GM19023 (cell line): ENCODE measurements around the gene ANKRD28.
"Not testable (repeated sequence)": the region's sequence is repeated elsewhere in the genome, so short reads cannot be mapped to it uniquely, and the experiment has no call there.

ENCODE experiments used
- ATAC-seq: cut with Tn5 transposase; IDR thresholded peaks from one replicate; pipeline ENCODE4 v1.9.1; 2021; ENCODE audit warnings: mild to moderate bottlenecking, moderate library complexity; ENCODE audit not compliant: unreplicated experiment

The ANKRD28 gene

DNA sequence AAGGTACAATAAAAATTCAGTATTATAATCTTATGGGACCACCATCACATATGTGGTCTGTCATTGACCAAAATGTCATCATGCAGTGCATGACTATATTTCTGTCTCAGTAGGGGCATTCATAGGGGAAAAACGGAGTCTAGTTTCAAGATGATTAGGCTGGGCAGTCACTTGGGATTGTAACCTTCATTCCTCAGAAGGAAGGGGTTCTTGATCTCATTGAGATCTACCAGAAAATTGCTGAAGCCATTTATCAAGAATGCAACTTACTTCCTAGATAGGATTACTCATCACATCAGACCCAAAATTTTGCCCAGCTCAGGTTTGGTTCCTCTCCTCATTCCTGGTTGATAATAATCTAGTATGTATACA is 158.9 kb downstream of the ANKRD28 start:
- no peak for ATAC-seq

DNA sequence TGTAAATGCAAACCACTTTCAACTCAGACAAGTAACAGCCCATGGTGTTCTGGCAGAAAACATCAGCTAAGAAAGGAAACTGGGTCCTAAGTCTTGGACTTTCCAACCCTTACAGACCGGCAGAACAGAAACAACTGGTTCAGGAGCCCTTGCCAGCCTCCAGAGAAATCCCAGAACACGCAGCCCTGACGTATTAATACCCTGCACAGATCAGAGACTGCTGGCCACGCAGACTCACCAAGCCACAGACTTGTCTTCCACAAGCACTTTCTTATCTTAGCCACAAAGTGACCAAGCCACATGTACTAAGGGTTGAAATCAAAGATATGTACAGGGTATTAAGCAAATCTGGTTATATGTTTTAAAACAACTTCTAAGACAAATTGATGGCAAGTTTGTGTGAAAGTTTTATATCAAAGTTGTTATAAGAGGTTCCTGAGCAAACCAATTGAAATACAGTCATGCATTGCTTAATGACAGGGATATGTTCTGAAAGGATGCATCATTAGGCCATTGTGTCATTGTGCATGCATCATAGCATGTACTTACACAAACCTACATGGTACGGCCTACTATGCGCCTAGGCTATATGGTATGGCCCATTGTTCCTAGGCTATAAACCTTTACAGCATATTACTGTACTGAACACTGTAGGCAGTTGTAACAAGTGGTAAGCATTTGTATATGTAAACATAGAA is 159.4 kb downstream of the ANKRD28 start:
- no peak for ATAC-seq

DNA sequence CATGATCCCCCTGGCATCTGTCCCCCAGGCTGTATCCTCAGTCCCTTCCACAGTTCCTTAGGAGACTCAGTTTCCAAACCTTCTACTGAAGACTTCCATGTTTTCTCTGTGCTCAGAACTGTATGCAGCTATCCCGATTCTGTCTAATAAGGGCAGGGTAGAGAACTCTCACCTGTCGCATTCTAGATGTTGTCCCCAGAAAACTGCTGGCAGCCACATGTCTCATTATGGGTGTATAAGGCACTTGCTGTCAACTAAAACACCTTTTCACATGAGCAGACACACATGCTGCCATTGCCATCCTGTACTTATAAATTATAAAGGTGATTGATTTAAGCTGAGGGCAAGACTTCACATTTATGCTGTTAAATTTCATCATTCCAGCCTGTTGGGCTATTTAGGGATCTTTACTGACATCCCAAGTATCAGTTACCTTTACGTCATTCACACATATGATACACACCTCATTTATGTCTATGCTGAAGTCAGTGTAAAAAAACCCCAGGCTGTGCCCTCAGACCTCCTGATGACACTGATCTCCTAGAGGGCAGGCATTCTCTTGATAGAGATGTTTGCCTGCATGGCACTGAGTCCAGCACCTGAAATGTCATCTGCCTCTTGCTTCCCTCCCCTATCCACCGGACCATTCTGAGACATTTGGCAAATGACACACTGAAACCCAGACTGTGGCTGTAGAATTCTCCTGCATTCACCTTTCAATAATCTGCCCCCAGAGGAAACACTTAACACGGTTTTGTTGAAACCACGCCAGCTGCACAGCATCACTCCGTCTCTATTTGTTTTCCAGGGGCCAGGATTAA is 160.4 kb downstream of the ANKRD28 start:
- no peak for ATAC-seq

DNA sequence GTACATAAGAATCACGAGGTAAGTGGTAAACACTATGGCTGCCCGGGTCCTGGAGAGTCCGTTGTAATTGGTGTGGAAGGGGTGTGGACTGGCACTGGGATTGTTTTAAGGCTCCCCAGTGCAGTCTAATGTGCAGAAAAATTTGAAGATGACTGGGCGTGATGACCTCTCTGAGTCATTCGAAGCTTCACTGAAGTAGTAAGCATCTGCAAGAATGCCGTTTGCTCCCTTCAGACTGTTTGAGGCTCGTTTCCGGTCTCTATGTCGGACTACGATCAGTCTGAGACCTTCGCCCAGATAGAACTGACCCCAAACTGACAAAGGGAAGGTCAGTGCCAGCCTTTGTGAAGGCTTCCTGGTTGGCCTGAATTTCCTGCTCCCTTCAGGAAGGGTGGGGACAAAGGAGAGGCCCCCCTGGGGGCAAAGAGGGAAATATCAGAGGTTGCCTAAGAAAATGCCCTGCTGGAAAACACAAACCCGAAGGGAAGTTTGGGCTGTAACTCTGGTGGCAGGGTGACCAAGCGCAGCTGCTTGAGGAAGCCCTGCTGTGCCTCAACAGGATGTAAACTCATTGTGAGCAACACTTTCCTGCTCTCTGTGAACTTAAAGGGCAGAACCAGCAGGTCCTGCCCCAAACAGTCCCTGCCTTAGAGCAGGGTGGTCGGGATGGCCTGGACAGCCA is 161.6 kb downstream of the ANKRD28 start:
- peak; percentile 55 for ATAC-seq

DNA sequence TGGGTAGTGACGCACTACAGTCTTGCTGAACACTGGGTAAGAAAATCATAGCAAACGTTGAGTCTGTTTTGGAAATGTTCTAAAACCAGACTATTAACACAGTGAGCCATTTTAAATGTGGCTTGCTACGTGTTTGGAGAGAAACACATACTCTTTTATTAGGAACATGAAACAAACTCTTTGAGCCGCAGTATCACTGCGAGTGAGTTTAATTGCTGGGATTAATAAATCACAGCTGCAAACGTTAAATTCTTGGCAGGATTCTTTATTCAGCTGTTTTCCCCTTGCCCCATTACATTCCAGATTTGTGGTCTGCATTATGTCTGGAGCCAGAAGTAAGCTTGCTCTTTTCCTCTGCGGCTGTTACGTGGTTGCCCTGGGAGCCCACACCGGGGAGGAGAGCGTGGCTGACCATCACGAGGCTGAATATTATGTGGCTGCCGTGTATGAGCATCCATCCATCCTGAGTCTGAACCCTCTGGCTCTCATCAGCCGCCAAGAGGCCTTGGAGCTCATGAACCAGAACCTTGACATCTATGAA is 162.6 kb downstream of the ANKRD28 start:
- no peak for ATAC-seq

DNA sequence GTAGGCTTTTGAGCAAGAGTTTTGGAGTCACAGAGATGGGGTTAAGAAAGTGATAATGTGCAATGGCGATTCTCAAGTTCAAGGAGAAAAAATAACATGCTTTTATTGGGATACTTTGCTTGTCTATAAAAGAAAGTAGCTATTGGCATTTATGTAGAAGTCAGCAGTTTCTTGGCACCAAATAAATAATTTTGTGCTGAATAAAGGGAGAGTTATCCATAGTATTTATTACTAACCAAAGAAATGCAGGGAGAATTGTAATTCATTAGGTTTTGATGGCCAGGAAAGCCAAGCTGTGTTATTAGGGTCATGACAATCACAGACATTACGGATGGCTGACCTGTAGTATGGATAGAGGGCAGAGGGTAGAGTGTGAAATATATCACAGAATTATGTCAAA is 163.1 kb downstream of the ANKRD28 start:
- ATAC-seq = no peak

DNA sequence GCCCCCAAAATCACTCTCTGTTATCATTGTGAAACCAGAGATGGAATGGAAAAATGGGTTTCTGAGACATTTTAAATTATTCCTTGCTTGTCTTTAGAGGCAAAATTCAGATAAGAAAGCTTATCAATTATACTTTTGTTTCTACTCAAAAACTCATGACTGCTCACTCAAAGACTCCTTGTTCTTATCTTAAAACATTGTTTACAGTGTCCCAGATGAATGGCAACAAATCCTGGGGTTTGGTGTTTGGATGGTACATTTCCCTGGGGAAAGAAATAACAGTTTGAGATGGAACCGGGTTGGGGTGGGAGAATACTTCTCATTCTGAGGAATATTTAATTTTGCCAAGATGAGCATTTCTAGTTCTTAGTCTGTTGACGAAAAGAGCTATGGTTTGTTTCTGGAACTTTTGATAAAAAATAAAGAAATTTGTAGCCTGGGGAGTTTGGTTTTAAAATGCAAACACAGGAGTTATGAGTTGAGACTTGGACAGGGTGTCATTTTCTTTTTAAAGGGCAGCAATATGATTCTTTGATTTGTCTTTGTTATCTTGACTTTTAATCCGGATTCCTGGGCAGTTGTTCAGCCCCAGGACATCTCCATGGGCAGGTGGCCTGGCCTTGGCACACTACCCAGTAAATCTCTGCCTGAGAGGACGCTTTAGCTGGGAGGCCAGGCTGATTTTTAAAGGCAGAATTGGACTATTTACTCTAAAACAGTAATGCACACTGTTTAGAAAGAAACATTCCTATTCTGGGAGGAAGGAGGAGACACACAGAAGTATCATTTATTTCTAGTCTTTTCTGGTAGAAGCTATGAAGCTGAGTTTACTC is 163.8 kb downstream of the ANKRD28 start:
- no peak for ATAC-seq

DNA sequence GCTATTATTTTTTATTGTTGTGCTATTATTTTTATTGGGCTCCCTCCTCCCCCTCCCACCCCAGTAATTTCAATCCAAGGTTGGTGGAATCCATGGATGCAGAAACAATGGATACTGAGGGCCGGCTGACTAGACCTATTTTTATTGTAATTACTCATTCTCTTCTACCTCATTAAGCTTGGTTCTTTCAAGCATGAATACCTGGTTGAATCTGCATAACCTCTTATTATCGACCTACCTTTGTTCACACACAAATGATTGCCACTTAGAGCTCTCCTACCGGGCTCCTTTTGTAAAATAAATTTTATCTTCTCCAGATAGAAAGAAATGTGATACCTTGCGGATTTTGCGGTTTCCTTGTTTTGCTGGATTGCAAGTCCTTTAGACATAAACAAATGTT is 164.6 kb downstream of the ANKRD28 start:
- ATAC-seq = no peak

DNA sequence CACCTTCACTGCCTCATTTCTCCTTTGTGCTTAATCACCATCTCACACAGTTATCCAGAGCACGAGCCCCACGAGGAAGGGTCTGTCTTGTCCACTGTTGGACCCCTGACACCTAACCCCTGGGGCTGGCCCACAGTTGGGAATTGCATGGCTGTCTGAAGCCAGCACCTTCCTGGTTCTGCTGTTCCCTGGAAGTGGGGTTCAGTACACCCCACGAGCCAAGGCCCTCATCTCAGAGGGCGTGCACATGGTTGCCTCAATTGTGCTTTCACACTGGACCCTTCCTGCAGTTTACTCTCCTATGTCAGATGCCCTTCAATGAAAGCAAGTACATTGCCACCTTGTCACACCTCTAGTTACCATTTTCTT is 165.6 kb downstream of the ANKRD28 start:
- ATAC-seq = no peak

DNA sequence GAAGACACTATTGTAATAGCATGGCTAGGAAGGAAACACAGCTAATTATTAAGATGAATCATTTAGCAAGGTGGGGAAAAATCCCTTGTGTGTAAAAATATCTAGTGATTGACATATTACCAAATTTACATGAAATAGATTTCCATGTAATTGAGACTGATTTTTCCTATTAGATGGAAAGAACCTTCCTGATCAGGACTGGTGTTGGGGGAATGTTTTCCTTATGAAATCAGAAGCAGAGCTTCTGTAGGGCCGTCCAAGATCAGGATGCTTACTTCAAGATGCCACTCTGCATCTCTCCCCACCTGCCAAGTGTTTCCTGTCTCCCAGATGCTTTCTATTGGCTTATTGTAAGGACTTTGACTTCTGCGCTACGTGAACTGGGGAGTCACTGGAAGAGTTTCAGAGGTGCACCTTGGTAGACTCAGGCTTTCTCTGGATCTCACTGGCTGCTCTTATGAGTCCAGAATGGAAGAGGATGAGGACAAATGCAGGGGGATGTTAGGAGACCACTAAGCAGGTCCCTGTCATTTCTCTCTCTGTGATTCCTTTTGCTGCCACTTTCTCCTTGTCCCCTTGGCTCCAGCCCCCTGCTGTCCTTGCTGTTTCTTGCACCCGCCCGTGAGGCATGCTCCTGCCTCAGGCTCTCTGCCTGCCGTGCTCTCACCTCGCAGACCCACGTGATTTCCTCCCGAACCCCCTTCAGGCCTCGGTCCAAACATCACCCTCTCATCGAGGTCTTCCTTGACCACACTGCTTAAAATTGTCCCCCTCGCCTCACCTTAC is 166.2 kb downstream of the ANKRD28 start:
- ATAC-seq = no peak

DNA sequence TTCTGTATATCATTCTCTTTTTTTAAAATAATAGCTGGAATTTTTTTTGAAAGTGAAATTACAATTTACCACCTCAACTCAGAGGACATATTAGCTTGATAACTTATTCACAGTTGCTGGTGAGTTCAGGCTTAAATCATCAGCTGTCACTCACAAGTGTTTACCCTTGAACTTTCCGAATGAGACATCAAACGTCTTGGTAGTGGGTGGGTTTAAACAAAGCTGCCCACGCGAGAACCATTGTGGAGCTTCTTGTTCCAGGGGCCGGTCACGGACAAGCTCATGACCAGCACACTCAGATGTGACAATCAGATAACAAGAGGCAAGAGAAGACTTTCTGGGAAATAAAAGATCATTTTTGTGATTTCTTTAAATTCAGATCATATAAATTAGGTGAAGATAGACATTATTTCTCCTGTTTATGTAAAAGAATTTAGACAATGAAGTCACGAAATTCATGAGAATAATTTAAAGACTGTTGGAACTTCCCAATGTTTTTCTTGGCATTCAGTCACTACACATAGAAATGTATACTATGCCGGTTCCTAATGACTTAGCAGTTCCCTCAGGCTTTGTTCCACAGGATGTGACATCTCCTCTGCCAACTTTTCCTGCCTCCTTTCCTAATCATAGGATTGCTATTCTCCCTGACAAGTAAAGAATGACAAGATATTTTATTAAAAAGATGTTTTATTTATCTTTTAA is 167.0 kb downstream of the ANKRD28 start:
- ATAC-seq = peak; percentile 63

DNA sequence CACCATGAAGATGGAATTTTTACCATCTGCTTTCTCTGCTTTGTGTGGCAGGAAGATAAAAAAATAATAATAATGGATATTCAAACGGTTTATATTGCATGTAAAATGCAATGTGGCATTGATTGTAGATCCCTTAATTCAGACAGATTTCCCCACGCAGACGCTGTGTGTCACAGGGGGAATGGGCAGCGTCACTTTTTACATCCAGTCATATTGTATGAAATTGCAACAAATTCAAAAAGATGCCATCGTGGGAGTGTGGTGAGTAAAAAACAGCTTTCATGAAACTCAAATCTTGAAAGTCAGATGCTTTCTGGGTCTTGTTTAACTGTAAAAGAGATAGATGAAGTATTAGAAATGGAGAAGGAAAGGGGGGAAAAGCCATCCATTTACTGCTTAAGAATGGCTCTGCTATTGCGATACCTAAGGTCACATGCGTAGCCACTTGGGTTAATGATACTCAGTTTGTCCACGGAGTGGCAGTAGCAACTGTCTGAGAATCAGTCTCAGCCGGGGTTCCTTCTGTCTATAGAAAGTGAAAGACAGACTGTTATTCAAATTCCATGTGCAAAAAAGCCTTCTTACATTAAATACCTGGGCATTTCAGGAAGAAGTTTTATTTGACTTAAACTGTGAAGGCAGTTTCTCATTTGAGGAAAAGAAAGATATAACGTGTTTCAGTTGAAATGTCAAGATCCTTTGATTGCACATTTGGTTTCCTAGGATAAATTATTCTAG is 167.8 kb downstream of the ANKRD28 start:
- ATAC-seq = peak; percentile 97

DNA sequence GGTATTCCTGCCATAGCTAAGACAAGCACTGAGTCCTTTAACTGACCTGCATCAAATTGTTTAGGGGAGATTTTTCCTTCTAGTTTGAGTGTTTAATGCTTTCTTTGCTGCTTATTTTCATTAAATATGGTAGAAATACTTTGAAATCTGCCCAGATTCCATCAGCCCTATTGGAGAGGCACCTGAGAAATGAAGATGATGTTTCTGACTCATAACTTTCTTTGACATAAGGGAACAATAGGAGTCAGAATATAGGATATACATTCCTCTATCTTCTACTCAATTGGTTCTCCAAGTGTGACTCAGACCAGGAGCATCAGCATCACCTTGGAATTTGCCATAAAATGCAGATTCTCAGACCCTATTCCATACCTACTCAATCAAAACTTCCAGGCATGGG is 168.8 kb downstream of the ANKRD28 start:
- no peak for ATAC-seq

DNA sequence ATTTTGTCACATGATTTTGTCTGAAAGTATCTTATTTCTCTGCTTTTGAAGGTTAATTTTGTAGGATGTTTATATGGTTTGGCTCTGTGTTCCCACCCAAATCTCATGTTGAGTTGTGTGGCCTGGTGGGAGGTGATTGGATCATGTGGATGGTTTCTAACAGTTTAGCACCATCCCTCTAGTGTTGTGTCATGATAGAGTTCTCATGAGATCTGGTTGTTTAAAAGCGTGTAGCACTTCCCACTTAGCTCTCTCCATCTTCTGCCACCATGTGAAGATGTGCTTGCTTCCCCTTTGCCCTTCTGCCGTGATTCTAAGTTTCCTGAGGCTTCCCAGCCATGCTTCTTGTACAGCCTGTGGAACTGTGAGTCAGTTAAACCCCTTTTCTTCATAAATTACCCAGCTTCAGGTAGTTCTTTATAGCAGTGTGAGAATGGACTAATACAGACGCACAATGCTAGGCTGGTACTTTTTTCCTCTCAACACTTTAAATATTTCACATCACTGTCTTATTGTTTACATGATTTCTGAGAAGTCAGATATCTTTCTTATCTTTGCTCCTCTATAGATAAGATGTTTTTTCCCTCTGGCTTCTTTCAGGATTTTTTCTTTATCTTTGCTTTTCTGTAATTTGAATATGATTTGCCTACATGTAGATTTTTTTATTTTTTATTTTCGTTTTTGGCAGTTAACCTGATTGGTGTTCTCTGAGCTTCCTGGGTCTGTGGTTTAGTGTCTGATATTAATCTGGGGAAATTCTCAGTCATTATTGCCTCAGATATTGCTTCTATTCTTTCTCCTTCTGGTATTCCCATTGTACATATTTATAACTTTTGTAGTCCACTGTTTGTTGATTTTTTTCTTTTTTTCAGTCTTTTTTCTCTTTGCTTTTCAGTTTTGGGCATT is 174.0 kb downstream of the ANKRD28 start:
- ATAC-seq = no peak

DNA sequence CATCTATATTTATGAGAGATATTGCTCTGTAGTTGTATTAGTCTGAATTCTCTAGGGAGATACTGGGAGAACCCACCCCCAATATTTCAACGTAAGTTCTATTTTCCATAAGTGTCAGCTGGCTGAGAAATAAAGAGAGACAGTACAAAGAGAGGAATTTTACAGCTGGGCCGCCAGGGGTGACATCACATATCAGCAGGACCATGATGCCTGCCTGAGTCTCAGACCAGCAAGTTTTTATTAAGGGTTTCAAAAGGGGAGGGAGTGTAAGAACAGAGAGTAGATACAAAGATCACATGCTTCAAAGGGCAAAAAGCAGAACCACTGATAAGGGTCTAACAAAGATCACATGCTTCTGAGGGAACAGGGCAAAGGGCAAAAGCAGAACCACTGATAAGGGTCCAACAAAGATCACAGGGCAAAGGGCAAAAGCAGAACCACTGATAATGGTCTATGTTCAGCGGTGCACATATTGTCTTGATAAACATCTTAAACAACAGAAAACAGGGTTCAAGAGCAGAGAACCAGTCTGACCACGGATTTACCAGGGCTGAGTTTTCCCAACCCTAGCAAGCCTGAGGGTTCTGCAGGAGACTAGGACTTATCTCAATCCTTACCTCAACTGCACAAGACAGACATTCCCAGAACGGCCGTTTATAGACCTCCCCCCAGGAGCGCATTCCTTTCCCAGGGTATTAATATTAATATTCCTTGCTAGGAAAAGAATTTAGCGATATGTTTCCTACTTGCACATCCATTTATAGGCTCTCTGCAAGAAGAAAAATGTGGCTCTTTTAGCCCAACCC is 177.9 kb downstream of the ANKRD28 start:
- not testable (repeated sequence) for ATAC-seq
